Kidney capillary endothelial cell (primary cell): ENCODE measurements around the gene TBC1D17.

Experiments
- DNase-seq: peaks from one replicate; pipeline ENCODE4 v3.0.0-alpha.2; 2018; ENCODE audit warnings: low spot score

The TBC1D17 gene

GRCh38 chr19:49877020-49877878 is at the start of gene TBC1D17, which contains the start of gene AKT1S1:
TBC1D17 (plus strand) TSS chr19:49877702; CDS start chr19:49877724, 22 bp downstream.
AKT1S1 (minus strand) TSS chr19:49877355; CDS start chr19:49873295, 4,060 bp downstream.
- DNase-seq: peak; percentile 99

GRCh38 chr19:49829200-49829599 is 48.3 kb upstream of the TBC1D17 start:
- DNase-seq: no peak

- no peak for DNase-seq
These were observed 47.8 kb upstream of the TBC1D17 start for GRCh38 chr19:49829721-49830120.

- no peak for DNase-seq
These were observed 46.7 kb upstream of the TBC1D17 start for GRCh38 chr19:49830766-49831165.

GRCh38 chr19:49831592-49831991 is 45.9 kb upstream of the TBC1D17 start:
- DNase-seq: no peak

- DNase-seq: no peak
These were observed 44.9 kb upstream of the TBC1D17 start for GRCh38 chr19:49832556-49832955.

GRCh38 chr19:49833599-49833998 is 43.9 kb upstream of the TBC1D17 start:
- DNase-seq: no peak

GRCh38 chr19:49835562-49835961 is 41.9 kb upstream of the TBC1D17 start:
- DNase-seq: no peak

- DNase-seq: no peak
These were observed 41.1 kb upstream of the TBC1D17 start for GRCh38 chr19:49836176-49837008.

- DNase-seq: no peak
These were observed 40.5 kb upstream of the TBC1D17 start for GRCh38 chr19:49837009-49837310.

GRCh38 chr19:49837425-49837824 is 40.1 kb upstream of the TBC1D17 start:
- no peak for DNase-seq

- no peak for DNase-seq
These were observed 38.5 kb upstream of the TBC1D17 start for GRCh38 chr19:49838885-49839588.

GRCh38 chr19:49839713-49840112 is 37.8 kb upstream of the TBC1D17 start:
- DNase-seq: no peak

GRCh38 chr19:49840321-49840720 is 37.2 kb upstream of the TBC1D17 start:
- no peak for DNase-seq

GRCh38 chr19:49840736-49841249 is 36.7 kb upstream of the TBC1D17 start:
- no peak for DNase-seq

- no peak for DNase-seq
These were observed 34.2 kb upstream of the TBC1D17 start for GRCh38 chr19:49843265-49843664.

- no peak for DNase-seq
These were observed 33.1 kb upstream of the TBC1D17 start for GRCh38 chr19:49844138-49845095.

- no peak for DNase-seq
These were observed 32.1 kb upstream of the TBC1D17 start for GRCh38 chr19:49845414-49845813.

GRCh38 chr19:49846408-49846807 is 31.1 kb upstream of the TBC1D17 start:
- DNase-seq: no peak

- DNase-seq: no peak
These were observed 29.5 kb upstream of the TBC1D17 start for GRCh38 chr19:49847731-49848696.
